ENCODE results near the gene HDAC4.

Gene HDAC4

DNA sequence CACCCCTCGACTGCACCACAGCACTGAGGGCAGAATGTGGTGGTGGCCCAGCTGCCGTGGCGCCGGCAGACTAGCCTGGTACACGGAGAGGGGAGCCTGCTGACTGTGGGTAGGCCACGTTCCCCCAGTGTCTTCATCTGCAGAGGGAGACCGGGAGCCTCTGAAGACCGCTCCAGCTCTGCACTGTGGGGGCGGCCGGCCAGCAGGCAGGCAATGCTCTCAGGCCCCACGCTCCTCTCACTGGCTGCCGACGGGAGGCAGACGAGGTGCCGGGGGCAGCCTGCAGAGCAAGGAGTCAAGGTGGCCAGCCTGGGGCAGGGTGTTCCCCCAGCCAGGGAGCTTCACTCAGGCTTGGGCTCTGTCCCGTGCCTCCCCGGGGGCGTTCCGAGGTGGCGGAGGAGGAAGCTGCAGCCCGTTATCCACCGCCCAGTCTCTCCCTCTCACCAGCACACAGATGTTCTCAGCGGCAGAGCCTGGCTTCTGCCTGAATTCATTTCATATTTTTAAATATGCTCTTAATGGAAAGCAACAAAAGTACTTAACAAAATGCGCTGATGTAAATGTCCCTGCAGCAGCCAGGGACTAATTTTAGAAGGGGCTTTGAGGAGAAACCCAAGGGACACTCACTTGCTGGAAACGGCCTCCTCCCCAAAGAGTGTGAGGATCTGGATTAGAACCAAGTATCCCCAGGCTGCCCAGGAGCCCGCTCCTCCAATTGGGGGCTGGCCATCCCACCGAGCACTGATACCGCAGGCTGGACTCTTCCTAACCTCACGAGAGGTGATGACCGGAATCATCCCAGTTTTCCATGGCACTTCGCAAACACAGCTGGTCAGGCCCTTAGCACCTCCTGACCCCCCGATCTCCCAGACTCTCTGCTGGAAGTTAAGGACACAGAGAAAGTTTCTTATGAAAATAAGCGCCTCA lies 87.8 kb downstream of the HDAC4 start:
- TF ChIP-seq, protein P1, sequence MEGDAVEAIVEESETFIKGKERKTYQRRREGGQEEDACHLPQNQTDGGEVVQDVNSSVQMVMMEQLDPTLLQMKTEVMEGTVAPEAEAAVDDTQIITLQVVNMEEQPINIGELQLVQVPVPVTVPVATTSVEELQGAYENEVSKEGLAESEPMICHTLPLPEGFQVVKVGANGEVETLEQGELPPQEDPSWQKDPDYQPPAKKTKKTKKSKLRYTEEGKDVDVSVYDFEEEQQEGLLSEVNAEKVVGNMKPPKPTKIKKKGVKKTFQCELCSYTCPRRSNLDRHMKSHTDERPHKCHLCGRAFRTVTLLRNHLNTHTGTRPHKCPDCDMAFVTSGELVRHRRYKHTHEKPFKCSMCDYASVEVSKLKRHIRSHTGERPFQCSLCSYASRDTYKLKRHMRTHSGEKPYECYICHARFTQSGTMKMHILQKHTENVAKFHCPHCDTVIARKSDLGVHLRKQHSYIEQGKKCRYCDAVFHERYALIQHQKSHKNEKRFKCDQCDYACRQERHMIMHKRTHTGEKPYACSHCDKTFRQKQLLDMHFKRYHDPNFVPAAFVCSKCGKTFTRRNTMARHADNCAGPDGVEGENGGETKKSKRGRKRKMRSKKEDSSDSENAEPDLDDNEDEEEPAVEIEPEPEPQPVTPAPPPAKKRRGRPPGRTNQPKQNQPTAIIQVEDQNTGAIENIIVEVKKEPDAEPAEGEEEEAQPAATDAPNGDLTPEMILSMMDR (conservative IDR thresholded peaks at IDR 0.05; ENCODE audit: control insufficient read depth, insufficient read depth, low read depth, low read length), result peak; percentile 0
- DNase-seq (ENCODE audit: low read depth), result peak; percentile 19
- no peak overlapping the region for H3K4me3 ChIP-seq (ENCODE audit: control insufficient read depth, low read depth, low read length)

DNA sequence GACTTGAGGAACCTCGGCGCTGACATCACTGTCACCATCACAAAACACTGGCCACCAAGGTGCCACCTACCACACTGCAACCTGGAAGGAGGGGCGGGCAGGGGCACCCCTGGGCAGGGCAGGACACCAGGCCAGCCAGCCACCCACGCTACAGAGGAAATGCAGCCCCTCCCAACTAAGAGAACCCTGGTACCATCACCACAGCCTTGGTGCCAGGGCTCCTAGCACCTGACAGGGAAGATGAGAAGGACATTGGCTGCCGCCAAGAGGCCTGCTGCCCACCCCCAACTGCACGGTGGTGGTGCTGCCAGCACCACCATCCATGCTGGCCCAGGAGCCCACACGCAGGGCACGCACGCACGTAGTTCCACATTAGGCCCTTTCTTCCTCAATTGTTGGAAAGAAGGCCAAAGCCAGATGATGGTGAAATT lies 88.7 kb downstream of the HDAC4 start:
- TF ChIP-seq, protein P1 (conservative IDR thresholded peaks at IDR 0.05; ENCODE audit: control insufficient read depth, insufficient read depth, low read depth, low read length), result no peak
- no peak for DNase-seq (ENCODE audit: low read depth)
- no peak overlapping the region for H3K4me3 ChIP-seq (ENCODE audit: control insufficient read depth, low read depth, low read length)

DNA sequence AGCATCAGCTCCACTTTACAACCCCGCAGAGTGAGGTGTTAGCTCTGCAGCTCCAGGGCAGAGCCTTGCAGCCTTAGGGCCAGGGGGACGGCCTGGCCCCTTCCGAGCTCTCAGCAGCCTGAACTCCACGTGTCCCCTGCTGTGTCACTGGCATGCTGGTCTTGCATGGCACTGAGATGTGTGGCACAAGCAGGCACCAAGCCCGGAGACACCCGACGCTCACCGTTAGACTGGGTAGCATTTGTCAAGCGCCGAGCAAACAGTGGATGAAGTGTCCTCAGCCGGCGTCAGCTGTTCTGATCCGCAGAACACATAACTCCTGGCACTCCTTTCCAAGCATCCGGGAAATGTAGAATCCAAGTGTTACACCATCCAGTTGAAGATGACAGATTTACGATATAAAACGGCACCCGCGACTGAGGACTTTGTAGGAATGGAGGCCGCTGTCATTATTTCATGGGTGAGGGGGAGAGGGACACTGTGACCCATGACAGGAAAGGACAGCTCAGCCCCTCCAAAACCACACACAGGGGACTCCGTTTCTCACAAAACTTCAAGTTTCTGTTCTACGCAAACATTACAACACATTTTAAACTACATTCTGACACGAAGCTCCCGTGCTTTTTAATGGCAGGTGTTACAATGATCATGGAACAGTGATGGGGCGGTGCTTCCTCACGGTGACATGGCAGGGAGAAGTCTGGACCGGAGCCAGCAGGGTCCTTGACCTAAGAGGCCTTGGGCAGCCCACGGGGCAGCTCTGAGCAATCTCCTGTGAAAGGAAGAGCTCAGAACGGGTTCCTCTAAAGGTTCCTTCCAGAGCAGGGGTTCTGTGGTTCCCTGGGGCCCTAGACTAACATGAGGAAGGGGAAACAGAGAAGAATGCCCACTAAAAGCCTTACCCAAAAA lies 89.4 kb downstream of the HDAC4 start:
- H3K4me3 ChIP-seq (ENCODE audit: control insufficient read depth, low read depth, low read length), result no peak overlapping the region
- peak; percentile 36 for DNase-seq (ENCODE audit: low read depth)
- TF ChIP-seq, protein P1 (conservative IDR thresholded peaks at IDR 0.05; ENCODE audit: control insufficient read depth, insufficient read depth, low read depth, low read length), result no peak

DNA sequence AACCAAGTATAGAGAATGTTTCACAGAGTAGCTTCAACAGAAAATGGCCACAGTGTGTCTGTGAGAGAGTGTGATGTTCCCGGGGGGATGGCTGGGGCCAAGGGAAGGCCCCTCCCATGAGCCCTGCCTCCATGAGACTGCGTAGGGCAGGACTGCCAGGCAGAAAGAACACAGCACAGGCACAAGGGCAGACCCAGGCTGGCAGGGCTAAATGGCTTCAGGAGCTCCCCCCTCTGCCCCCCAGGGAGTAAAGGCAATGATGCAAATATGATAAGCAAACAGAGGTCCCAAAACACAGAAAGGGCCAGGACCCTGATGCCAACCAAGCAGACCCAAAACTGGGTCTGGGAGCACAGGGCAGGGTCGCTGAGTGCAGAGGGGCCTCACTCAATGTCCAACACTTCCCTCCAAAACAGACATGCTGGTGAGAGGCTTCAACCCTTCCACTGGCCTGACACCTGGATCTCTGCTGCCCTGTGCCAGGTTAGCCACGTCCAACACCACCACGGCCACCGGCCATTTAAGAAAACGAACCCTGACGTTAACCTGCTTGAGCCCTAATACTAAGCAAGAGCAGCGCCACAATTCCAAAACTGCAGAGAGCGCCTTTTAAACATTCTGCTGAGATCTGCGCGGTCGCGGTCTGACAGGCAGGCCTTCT lies 90.3 kb downstream of the HDAC4 start:
- DNase-seq (ENCODE audit: low read depth), result no peak
- TF ChIP-seq, protein P1 (conservative IDR thresholded peaks at IDR 0.05; ENCODE audit: control insufficient read depth, insufficient read depth, low read depth, low read length), result no peak
- no peak overlapping the region for H3K4me3 ChIP-seq (ENCODE audit: control insufficient read depth, low read depth, low read length)

DNA sequence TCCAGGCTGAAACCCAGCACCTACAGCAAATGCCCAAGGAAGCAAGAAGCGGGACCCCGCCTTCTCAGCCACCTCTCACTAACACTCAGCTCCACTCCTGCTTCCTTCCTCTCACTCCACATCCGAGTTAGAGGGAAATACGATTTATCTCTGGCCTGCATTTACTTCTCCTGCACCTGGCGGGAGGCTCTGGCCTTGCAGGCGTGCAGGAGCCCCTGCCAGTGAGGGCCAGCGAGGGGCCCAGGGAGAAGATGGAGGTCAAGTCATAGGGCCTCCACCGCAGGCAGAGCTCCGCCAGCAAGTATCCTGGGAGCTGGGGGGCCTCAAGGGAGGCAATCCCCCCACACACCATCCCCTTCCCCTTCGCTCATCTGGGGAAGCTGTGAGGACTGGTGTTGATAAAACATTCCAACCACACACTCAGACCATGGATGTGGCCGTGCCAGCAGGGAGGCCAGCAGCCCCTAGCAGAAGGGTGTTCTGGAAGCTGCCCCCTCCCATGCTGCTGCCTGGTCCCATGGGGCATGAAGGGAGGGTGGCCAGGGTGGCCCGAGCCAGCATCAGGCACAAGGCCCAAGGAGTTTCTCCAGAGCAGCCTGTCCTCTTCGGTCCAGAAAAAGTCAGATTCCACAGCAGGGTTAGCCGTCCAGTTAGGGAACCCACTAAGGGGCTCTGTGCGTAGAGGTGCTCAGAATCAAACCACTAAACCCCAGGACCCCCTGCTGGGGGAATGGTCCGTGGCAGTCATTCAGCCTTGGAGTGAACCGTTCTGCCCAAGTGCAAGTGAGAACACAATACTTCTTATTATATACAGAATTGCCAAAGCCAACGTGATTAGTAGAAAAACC lies 91.2 kb downstream of the HDAC4 start:
- peak overlapping the region; percentile 38 for H3K4me3 ChIP-seq (ENCODE audit: control insufficient read depth, low read depth, low read length)
- DNase-seq (ENCODE audit: low read depth), result no peak
- TF ChIP-seq, protein P1 (conservative IDR thresholded peaks at IDR 0.05; ENCODE audit: control insufficient read depth, insufficient read depth, low read depth, low read length), result no peak

Data from fibroblast of mammary gland (primary cell).